GM03348 (cell line): Measurements from ENCODE around the gene RAB3IP.
"Not testable (repeated sequence)": the region's sequence is repeated elsewhere in the genome, so short reads cannot be mapped to it uniquely, and the experiment has no call there.

Experiments
- DNase-seq: peaks from one replicate; pipeline ENCODE4 v3.0.0; 2012; ENCODE audit warnings: low spot score

The RAB3IP gene

GRCh38 chr12:69835081-69835480 is 96.4 kb downstream of the RAB3IP start:
- no peak for DNase-seq

DNA sequence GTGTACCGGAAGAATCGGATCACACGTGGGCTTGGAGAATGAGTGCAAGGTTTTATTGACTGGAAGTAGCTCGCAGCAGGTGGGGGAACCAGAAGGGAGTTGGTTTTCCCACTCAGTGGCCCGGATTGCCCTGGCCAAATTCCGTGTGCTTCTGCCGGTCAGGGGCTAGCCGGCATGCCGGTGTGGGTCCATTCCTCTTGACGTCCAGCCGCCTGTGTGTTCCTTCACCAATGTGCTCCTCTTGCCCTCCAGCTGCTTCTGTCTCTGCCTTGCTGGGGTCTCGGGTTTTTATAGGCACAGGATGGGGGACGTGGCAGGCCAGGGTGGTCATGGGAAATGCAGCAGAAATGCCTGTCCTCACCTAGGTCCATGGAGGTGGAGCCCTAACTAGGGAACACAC is 97.4 kb downstream of the RAB3IP start:
- DNase-seq = no peak

GRCh38 chr12:69837191-69837590 is 98.5 kb downstream of the RAB3IP start:
- no peak for DNase-seq

DNA sequence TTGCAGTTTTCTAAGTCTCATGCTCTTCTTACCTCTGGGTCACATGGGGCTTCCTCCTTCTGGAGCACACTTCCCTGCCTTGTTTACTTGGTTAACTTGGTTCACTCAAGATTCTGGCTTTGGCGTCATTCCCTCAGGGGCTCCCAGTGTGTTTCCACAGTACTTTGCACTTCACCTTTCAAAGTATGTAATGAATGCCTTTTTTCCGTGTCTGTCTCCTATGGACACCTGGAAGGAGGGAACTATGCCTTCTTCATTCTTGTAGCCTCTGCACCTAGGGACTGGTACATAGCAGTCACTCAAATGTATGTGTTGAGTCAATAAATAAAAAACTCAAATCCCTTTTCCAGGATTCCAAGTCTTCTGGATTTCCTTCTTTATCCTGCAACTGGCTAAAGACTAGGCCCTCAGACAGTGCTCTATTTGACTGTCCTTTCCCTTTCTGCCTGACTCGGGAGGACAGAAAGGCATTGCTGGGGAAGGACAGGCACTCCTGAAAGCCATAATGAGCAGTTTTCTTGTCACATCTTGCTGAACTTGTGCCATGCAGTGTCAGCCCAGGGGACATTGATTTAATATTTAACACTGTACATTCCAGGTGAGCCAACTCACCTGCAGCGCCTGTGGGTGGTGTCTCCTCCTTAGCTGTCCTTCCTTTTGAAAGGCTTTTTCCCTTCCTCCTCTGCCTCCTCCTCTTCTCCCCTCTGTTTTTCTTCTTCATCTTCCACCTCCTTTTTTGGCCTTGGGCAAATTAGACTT is 99.2 kb downstream of the RAB3IP start:
- no peak for DNase-seq

DNA sequence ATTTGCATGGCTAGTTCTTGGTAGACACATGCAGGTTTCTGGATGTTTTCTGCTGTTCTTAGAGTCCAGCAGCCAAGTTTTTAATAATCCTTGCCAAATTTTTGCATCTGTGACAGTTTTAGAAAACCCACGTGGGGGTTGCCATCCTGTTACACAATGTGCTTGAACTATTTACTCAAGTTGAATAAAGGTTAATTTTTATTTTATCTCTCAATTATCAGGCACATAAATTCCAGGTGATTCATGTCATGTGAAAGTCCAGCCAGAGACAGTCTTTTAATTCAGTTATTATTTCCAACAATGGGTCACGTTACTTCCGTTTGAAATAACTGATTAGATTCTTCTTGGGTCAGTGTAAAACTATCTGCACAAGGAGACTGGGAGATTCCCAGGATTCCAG is 102.1 kb downstream of the RAB3IP start:
- DNase-seq = no peak

- no peak for DNase-seq
Measured at GRCh38 chr12:69843608-69844007, 104.9 kb downstream of the RAB3IP start.

GRCh38 chr12:69844416-69844815 is 105.8 kb downstream of the RAB3IP start:
- DNase-seq = no peak

- no peak for DNase-seq
Measured at GRCh38 chr12:69844836-69845235, 106.2 kb downstream of the RAB3IP start.

GRCh38 chr12:69846976-69847375 is 108.3 kb downstream of the RAB3IP start:
- DNase-seq = no peak

DNA sequence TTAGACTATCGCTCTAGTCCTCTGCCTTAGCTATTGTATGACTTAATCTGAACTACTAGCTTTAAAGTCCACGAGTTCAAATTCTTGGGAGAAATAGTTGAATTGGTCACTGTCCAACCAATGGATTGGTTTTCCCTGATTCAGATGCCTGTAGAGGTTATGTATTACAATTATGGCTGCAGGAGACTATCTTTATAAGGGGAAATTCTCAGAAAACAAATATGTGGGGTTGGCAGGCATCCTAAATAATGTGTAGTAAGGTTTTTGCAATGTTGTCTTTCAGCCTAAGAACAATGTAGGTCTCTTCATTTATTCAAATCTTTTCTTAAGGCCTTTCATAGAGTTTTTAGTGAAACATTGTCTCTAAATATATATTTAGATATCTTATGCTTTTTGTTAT is 113.3 kb downstream of the RAB3IP start:
- peak; percentile 9 for DNase-seq

DNA sequence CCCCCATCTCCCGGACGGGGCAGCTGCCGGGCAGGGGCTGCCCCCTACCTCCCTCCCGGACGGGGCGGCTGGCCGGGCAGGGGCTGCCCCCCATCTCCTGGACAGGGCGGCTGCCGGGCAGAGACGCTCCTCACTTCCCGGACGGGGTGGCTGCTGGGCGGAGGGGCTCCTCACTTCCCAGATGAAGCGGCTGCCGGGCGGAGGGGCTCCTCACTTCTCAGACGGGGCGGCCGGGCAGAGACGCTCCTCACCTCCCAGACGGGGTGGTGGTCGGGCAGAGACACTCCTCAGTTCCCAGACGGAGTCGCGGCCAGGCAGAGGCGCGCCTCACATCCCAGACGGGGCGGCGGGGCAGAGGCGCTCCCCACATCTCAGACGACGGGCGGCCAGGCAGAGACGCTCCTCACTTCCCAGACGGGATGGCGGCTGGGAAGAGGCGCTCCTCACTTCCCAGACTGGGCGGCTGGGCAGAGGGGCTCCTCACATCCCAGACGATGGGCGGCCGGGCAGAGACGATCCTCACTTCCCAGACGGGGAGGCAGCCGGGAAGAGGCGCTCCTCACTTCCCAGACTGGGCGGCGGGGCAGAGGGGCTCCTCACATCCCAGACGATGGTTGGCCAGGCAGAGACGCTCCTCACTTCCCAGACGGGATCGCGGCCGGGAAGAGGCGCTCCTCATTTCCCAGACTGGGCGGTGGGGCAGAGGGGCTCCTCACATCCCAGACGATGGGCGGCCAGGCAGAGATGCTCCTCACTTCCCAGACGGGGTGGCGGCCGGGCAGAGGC is 114.7 kb downstream of the RAB3IP start:
- not testable (repeated sequence) for DNase-seq

GRCh38 chr12:69866698-69867097 is 128.0 kb downstream of the RAB3IP start:
- DNase-seq = no peak

DNA sequence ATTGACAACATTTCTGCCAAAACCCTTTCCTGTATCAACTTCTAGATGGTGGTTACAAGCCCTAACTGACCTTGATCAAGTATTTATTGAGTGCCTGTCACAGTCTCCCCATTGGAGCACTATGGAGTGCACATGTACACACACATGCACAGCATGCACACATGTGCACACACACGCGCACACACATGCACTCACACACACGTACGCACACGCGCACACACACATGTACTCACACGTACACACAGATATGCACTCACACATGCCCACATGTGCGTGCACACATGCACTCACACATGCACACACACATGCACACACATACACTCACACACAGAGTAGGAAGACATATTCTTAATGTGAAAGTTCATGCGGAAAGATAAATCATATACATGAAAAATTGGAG is 130.0 kb downstream of the RAB3IP start:
- DNase-seq = no peak

GRCh38 chr12:69872804-69873203 is 134.1 kb downstream of the RAB3IP start:
- DNase-seq = no peak
